ENCODE data around the gene IER3IP1.

DNA sequence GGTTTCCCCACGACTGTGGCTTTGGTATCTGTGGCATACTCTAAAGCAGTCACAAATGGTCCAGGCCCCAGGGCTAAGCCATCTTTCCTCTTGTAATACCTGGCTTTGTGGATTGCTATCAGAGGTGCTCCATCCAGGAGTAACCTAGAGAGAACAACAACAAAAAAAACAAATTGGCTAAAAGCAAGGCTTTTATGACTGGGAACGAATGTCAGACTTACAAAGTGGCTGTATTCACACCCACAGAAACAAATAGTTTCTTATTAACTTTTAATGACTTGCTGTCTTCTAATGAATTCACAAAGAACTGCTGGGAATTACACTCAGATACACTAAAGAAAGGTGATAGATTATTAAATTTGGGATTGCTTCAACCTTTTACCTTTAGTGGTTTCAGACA lies 61.0 kb downstream of the IER3IP1 start:
- TF ChIP-seq, protein P1, sequence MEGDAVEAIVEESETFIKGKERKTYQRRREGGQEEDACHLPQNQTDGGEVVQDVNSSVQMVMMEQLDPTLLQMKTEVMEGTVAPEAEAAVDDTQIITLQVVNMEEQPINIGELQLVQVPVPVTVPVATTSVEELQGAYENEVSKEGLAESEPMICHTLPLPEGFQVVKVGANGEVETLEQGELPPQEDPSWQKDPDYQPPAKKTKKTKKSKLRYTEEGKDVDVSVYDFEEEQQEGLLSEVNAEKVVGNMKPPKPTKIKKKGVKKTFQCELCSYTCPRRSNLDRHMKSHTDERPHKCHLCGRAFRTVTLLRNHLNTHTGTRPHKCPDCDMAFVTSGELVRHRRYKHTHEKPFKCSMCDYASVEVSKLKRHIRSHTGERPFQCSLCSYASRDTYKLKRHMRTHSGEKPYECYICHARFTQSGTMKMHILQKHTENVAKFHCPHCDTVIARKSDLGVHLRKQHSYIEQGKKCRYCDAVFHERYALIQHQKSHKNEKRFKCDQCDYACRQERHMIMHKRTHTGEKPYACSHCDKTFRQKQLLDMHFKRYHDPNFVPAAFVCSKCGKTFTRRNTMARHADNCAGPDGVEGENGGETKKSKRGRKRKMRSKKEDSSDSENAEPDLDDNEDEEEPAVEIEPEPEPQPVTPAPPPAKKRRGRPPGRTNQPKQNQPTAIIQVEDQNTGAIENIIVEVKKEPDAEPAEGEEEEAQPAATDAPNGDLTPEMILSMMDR (IDR thresholded peaks at IDR 0.05), result no peak
- no peak for TF ChIP-seq POLR2A (IDR thresholded peaks at IDR 0.05)
- no peak for TF ChIP-seq POLR2AphosphoS5 (IDR thresholded peaks at IDR 0.05)
